ENCODE data around the gene ORC2.

Gene ORC2

DNA sequence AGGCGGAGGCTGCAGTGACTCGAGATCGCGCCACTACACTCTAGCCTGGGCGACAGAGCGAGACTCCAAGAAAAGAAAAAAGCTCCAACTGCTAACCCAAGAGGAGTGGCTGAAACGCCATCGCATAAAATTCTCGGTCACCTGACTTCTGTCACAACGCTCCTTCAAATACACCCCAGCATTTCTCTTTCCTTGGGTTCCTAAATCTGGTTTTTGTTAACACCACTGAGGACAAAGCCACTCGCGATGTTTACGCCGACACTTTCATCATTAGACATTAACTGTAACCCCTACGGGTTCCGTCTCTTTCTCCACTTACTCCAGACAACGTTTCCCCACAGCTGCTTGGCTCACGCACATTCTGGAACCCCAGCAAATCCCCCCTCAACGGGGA lies 99.7 kb downstream of the ORC2 start:
- TF ChIP-seq, protein P1, sequence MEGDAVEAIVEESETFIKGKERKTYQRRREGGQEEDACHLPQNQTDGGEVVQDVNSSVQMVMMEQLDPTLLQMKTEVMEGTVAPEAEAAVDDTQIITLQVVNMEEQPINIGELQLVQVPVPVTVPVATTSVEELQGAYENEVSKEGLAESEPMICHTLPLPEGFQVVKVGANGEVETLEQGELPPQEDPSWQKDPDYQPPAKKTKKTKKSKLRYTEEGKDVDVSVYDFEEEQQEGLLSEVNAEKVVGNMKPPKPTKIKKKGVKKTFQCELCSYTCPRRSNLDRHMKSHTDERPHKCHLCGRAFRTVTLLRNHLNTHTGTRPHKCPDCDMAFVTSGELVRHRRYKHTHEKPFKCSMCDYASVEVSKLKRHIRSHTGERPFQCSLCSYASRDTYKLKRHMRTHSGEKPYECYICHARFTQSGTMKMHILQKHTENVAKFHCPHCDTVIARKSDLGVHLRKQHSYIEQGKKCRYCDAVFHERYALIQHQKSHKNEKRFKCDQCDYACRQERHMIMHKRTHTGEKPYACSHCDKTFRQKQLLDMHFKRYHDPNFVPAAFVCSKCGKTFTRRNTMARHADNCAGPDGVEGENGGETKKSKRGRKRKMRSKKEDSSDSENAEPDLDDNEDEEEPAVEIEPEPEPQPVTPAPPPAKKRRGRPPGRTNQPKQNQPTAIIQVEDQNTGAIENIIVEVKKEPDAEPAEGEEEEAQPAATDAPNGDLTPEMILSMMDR (IDR thresholded peaks at IDR 0.05): no peak

DNA sequence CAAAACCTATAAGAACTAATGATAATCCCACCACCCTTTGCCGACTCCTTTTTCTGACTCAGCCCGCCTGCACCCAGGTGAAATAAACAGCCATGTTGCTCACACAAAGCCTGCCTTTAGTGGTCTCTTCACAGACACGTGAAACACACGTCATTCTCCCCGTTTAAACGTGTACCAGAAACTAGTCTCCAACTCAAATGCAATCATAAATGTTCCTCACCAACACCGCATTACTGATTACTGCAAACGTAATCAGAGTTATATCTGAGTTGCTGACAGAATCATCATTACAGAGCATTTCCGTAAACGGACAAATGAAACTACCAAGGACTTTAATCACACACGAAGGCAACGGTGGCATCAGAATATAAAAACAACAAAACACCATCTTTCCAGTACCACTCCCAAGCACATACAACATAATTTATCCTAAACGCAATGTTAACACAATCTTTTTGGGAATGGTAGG lies 100.9 kb downstream of the ORC2 start:
- TF ChIP-seq, protein P1 (IDR thresholded peaks at IDR 0.05): no peak

DNA sequence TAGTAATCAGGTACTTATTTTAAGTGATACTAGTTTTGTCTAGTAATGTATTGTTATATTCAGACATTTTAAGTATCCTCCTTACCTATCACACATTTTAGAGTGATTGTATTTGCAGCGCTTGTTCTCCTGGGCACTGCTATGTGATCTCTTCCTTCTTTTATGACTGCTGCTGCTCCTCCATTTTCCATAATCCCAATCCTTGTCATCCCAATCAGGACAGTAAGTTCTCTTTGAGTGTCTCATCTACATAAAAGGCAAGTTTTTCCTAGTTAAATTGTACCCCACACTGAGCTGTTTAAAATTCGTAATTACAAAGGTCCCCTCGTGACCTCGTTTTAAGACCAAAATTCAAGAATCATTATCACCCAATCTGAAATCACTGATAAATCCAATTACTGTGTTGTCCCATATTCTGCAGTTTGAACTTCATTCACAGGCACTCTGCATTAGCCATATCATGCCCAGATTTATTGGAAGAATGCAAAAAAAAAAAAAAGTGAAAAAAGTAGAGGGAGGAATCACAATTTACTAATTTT lies 101.8 kb downstream of the ORC2 start:
- TF ChIP-seq, protein P1 (IDR thresholded peaks at IDR 0.05): no peak

DNA sequence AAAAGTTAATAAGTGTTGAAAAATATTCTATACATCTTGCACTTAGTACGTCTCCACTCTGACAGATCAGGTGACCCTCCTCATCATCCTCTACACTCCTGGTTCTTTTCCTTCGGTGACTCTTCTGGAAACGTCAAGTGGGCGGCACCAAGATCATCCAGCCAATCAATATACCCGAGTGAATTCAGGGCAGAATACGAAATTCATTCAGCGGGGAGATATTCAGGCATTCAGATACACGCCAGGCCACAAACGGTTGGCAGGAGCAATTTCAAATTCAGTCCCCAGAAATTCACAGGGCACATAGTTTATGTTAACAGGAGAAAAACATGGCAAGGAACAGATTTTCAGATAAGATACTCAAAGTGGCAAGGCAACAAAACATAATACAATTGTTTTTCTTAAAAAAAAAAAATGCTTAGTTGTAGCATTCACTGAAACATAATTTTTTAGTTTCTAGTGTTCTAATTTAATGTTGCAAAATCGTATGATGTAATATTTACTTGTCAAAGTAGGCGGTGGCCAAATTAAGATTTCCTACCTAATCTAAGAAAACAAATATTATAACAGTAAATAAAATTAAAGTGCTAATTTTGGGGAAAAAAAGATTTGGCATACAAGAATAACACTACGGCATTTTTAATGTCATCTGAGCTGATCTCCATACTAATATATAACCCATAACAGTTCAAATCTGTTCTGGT lies 103.2 kb downstream of the ORC2 start:
- TF ChIP-seq, protein P1 (IDR thresholded peaks at IDR 0.05): no peak
